GM12875 (cell line): ENCODE results near the gene SASH1.
"Not testable (repeated sequence)": the region's sequence is repeated elsewhere in the genome, so short reads cannot be mapped to it uniquely, and the experiment has no call there.

Source experiments
- H3K4me3 ChIP-seq: one replicate; pipeline ENCODE4 v1.5.1; 2011; ENCODE audit warnings: low read depth, low read length, control low read depth
- CTCF ChIP-seq: IDR thresholded peaks from 2 replicates; pipeline ENCODE4 v1.5.1; 2011; ENCODE audit warnings: low read depth, mild to moderate bottlenecking, control low read depth, inconsistent platforms, low read length, moderate library complexity, borderline replicate concordance; ENCODE audit not compliant: insufficient read depth

Gene SASH1

GRCh38 chr6:148583631-148584030 is 241.0 kb downstream of the SASH1 start:
- H3K4me3 ChIP-seq, result no peak overlapping the region
- TF ChIP-seq CTCF, result no peak

GRCh38 chr6:148585641-148586040 is 243.0 kb downstream of the SASH1 start:
- not testable (repeated sequence) for H3K4me3 ChIP-seq

- H3K4me3 ChIP-seq, result no peak overlapping the region
- TF ChIP-seq CTCF, result no peak
Observed at GRCh38 chr6:148590883-148591282, 248.2 kb downstream of the SASH1 start.

- TF ChIP-seq CTCF, result no peak
- H3K4me3 ChIP-seq, result no peak overlapping the region
Observed at GRCh38 chr6:148591656-148592055, 249.0 kb downstream of the SASH1 start.

GRCh38 chr6:148593130-148593812 is 250.6 kb downstream of the SASH1 start:
- TF ChIP-seq CTCF, result no peak
- H3K4me3 ChIP-seq, result no peak overlapping the region

GRCh38 chr6:148593813-148594170 is 251.2 kb downstream of the SASH1 start:
- H3K4me3 ChIP-seq, result no peak overlapping the region
- no peak for TF ChIP-seq CTCF

- no peak for TF ChIP-seq CTCF
Observed at GRCh38 chr6:148595550-148595949, 252.9 kb downstream of the SASH1 start.

More at GRCh38 chr6:148595550-148595949, 252.9 kb downstream of the SASH1 start:
- no peak overlapping the region for H3K4me3 ChIP-seq
